Transverse colon (tissue), 4 donors: Measurements from ENCODE around the gene MAST2. TPM values are rescaled to one million over a fixed set of nuclear protein-coding genes. Genes with fewer than 3 reads are reported as not detected.
"Not testable (repeated sequence)": the region's sequence is repeated elsewhere in the genome, so short reads cannot be mapped to it uniquely, and the experiment has no call there.

Experiments
- DNase-seq: peaks from one replicate; pipeline ENCODE4 v3.0.0-alpha.2; 2019
- H3K27ac ChIP-seq, 4 donors: fragments of 200-600 bp; sonication (generic); 2 replicates each; pipeline ENCODE4 v1.5.1; 2016 to 2018; ENCODE audit warnings: inconsistent platforms in 4 of 4
- H3K27me3 ChIP-seq: fragments of 200-600 bp; sonication (generic); 2 replicates; pipeline ENCODE4 v1.5.1; 2017; ENCODE audit warnings: inconsistent platforms
- H3K36me3 ChIP-seq, 4 donors: fragments of 200-600 bp; sonication (generic); 2 replicates each; pipeline ENCODE4 v1.5.1; 2017 to 2019; ENCODE audit warnings: inconsistent platforms in 4 of 4
- H3K4me1 ChIP-seq, 4 donors: fragments of 200-600 bp; sonication (generic); 2 replicates each; pipeline ENCODE4 v1.5.1; 2017 to 2020; ENCODE audit warnings: inconsistent platforms in 4 of 4
- H3K4me3 ChIP-seq, 4 donors: fragments of 200-600 bp; sonication (generic); 1 replicate in 1 of 4; 2 replicates in 3 of 4; pipeline versions ENCODE4 v1.5.1 to v1.6.1; 2017 to 2019; ENCODE audit warnings: inconsistent platforms in 4 of 4
- H3K9me3 ChIP-seq, 2 donors: fragments of 200-600 bp; sonication (generic); 2 replicates each; pipeline ENCODE4 v1.5.1; 2017 to 2019; ENCODE audit warnings: inconsistent platforms in 2 of 2
- CTCF ChIP-seq, 5 experiments: fragments of 200-600 bp in 3 of 5; fragments of 450-650 bp in 2 of 5; sonication (generic) in 3 of 5; IDR thresholded peaks; 1 replicate in 2 of 5; 2 replicates in 3 of 5; pipeline ENCODE4 v1.5.1; 2016 to 2017; ENCODE audit warnings: antibody characterized with exemption in 5 of 5, inconsistent platforms in 3 of 5, mild to moderate bottlenecking in 2 of 5, moderate library complexity in 1 of 5
- EP300 ChIP-seq: sonication (generic); formaldehyde crosslinking; IDR thresholded peaks from one replicate; pipeline ENCODE4 v1.6.1; 2017; ENCODE audit warnings: antibody characterized with exemption, low read depth
- POLR2A ChIP-seq: fragments of 450-650 bp; IDR thresholded peaks from one replicate; pipeline ENCODE4 v1.6.1; 2016; ENCODE audit warnings: antibody characterized with exemption, mild to moderate bottlenecking, moderate library complexity
- POLR2AphosphoS5 ChIP-seq, 3 donors: sonication (generic); formaldehyde crosslinking; IDR thresholded peaks; one replicate each; pipeline ENCODE4 v1.6.1; 2016; ENCODE audit warnings: antibody characterized with exemption in 3 of 3
- WGBS, 2 donors: methylation state at CpG; one replicate each; pipeline ENCODE4 v1.1.5; 2018; ENCODE audit warnings: low coverage in 1 of 2; 5-methylcytosine and 5-hydroxymethylcytosine counted together
- in situ Hi-C, 4 donors: fragments of 200-750 bp; cut with MboI; loops; one replicate each; pipeline versions ENCODE4 v1.15.0 to v1.15.1; 2017; ENCODE audit warnings: low sequenced_read_pairs in 3 of 4, low pct_ligation_motif_present in 1 of 4, low pct_unique_long_range_greater_than_20kb in 1 of 4
- intact Hi-C: fragments of 100-400 bp; cut with DNase I; formaldehyde crosslinking; loops from one replicate; pipeline ENCODE4 v1.15.1; 2023; ENCODE audit warnings: low total_unique reads
- total RNA-seq, 4 donors: library from RNA; depleted of rRNA; stranded (reverse); fragments of >200 nt; gene quantifications; one replicate each; pipeline ENCODE4 v1.1.0, GENCODE V29; 2016

MAST2 gene
- total RNA-seq, 4 donors from 2014 or later, result 160 to 313 (median 161) TPM

- DNase-seq, result no peak
- Histone ChIP-seq H3K4me3 (no peak overlapping the region), H3K36me3 (no peaks in the 10 kb centered on the region), H3K9me3 (no peaks in the 10 kb centered on the region), H3K27ac (no peak overlapping the region), H3K27me3 (no peaks in the 10 kb centered on the region), H3K4me1 (no peaks in the 10 kb centered on the region)
- TF ChIP-seq POLR2A (no peak), EP300 (no peak)
- in situ Hi-C loops, result no loop called here
- 83 to 92% methylated on average over 2 of the region's 2 CpGs for WGBS, 2 donors
- intact Hi-C loops, result no loop called here
These were observed 29.9 kb downstream of the MAST2 start for GRCh38 chr1:45833361-45833760.

GRCh38 chr1:45834689-45835088, 31.3 kb downstream of the MAST2 start:
- whole genome bisulfite sequencing, 2 donors, result 82 to 83% methylated on average over 1 of the region's 1 CpG
- Histone ChIP-seq H3K4me1 (no peaks in the 10 kb centered on the region), H3K9me3 (no peaks in the 10 kb centered on the region), H3K4me3 (no peak overlapping the region), H3K36me3 (no peaks in the 10 kb centered on the region), H3K27ac (no peak overlapping the region), H3K27me3 (no peaks in the 10 kb centered on the region)
- in situ Hi-C loops, result no loop called here
- intact Hi-C loops, result no loop called here
- no peak for TF ChIP-seq POLR2A
- no peak for TF ChIP-seq CTCF (IDR thresholded peaks at IDR 0.05)
- no peak for TF ChIP-seq POLR2AphosphoS5 (IDR thresholded peaks at IDR 0.05)
- no peak for TF ChIP-seq EP300
- no peak for DNase-seq

- H3K4me1 ChIP-seq, result no peaks in the 10 kb centered on the region
- intact Hi-C loops (no loop called here), in situ Hi-C loops (no loop called here)
- H3K36me3 ChIP-seq, result no peaks in the 10 kb centered on the region
- no peak overlapping the region for H3K4me3 ChIP-seq
- TF ChIP-seq CTCF (IDR thresholded peaks at IDR 0.05) (no peak), EP300 (no peak), POLR2A (no peak), POLR2AphosphoS5 (IDR thresholded peaks at IDR 0.05) (no peak)
- no peak for DNase-seq
- no peaks in the 10 kb centered on the region for H3K27me3 ChIP-seq
- WGBS, 2 donors, result 34 to 47% methylated on average over 3 of the region's 3 CpGs
- H3K27ac ChIP-seq, result no peak overlapping the region
- no peaks in the 10 kb centered on the region for H3K9me3 ChIP-seq
These were observed 33.0 kb downstream of the MAST2 start for GRCh38 chr1:45836451-45836850.

GRCh38 chr1:45836861-45837260, 33.4 kb downstream of the MAST2 start:
- H3K27ac ChIP-seq, in situ Hi-C loops, H3K4me3 ChIP-seq, H3K9me3 ChIP-seq, H3K36me3 ChIP-seq, H3K4me1 ChIP-seq, DNase-seq, H3K27me3 ChIP-seq, intact Hi-C loops: not testable (repeated sequence)
- WGBS, 2 donors, result 83 to 92% methylated on average over 6 to 7 of the region's 7 CpGs

- H3K4me1 ChIP-seq, H3K9me3 ChIP-seq, H3K27me3 ChIP-seq, H3K36me3 ChIP-seq, in situ Hi-C loops, DNase-seq, H3K4me3 ChIP-seq, H3K27ac ChIP-seq, intact Hi-C loops: not testable (repeated sequence)
- 91 to 97% methylated on average over 2 to 4 of the region's 4 CpGs for WGBS, 2 donors
These were observed 34.9 kb downstream of the MAST2 start for GRCh38 chr1:45838322-45838721.

- Histone ChIP-seq H3K36me3 (no peaks in the 10 kb centered on the region), H3K4me1 (peaks cover 0 to 7% (median 0%) of the 10 kb centered on the region in 4 donors), H3K27ac (no peak overlapping the region), H3K9me3 (no peaks in the 10 kb centered on the region), H3K27me3 (no peaks in the 10 kb centered on the region), H3K4me3 (no peak overlapping the region)
- in situ Hi-C loops, result no loop called here
- 93% methylated on average over 1 of the region's 1 CpG; no CpG with 5 or more reads in 1 of the 2 donors for WGBS, 2 donors
- TF ChIP-seq EP300 (no peak), POLR2AphosphoS5 (IDR thresholded peaks at IDR 0.05) (no peak), POLR2A (no peak), CTCF (IDR thresholded peaks at IDR 0.05) (no peak)
- intact Hi-C loops, result no loop called here
- no peak for DNase-seq
These were observed 37.3 kb downstream of the MAST2 start for GRCh38 chr1:45840704-45841103.
